Fibroblast of gingiva (primary cell): ENCODE results near the gene DROSHA.
"Not testable (repeated sequence)": the region's sequence is repeated elsewhere in the genome, so short reads cannot be mapped to it uniquely, and the experiment has no call there.

ENCODE experiments used
- DNase-seq: peaks from one replicate; pipeline ENCODE4 v3.0.0-alpha.2; 2011; ENCODE audit warnings: low read depth

DROSHA gene

GRCh38 chr5:31415960-31416359 is 115.9 kb downstream of the DROSHA start:
- no peak for DNase-seq

GRCh38 chr5:31415009-31415923 is 116.6 kb downstream of the DROSHA start:
- no peak for DNase-seq

DNA sequence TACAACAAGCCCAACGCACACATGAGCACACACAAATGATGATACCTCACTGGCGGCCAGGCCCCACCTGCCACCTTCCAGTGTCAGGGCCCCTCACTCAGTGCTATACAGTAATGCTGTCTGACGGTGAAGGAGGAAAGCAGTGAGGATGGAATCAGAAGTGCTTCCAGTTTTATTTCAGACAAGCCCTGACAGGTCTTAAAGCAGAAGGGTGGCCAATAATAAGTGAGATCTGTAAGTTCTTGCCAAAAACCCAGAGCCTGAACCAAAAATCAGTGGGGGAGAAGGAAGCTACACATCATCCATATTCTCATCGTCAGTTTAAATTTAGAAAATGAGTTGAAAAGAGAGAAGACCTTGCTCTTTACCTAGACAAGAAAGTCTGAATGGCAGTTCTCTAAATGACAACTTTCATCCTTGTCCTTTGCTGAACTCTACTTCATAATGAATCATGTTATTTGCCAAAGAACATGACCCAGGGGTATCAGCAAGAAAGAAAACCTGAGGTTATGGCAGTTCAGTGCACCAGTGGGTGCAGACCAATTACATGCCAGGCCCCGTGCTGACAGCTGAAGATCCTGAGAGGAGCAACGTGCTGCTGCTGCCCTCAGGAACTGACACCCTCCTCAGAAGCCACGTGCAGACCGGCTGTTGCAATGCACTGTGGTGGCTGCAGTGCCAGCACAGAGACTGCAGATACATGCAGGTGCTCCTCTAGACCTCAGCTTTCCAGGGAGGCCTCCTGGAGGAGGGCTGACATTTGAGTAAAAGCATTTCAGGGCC is 118.7 kb downstream of the DROSHA start:
- no peak for DNase-seq

DNA sequence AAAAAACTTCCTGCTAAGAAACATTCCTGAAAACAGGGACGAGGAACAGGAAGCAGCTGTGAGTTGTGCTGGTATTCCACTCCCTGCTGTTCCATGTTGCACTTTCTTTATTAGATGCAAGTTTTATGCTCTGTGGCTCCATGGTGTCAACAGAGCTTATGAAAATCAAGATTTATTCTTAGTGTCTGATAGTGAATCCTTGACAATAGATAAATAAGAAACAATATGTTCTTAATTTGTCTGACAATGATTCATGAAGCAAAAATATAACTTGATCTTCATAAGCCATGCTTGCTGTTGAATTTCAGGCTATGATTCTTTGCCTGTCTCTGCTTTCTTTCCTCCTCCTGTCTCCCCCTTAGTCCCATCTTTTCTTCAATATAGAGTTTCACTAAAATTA is 119.6 kb downstream of the DROSHA start:
- DNase-seq: peak; percentile 32

- no peak for DNase-seq
These were observed 121.8 kb downstream of the DROSHA start for GRCh38 chr5:31410089-31410488.

DNA sequence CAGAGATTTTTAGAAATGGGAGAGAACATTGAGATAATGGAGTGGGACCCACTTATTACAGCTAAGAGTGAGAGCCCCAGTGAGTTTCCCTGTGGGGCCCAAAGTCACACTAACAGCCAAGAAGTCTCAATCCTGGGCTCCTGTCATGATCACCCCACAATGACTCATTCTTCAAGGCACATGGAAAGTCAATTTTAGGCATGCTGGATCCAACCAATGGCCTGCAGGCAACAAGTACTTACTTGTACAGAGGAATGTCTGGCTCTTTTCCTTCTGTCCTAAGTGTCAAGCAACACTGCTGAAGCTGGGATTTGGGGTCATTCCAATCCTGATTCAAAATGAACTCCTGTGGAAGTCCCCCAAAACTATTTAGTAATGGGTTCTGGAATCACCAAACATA is 123.1 kb downstream of the DROSHA start:
- peak; percentile 43 for DNase-seq

- DNase-seq: peak; percentile 21
These were observed 123.8 kb downstream of the DROSHA start for GRCh38 chr5:31407921-31408693.

GRCh38 chr5:31404325-31404724 is 127.6 kb downstream of the DROSHA start:
- no peak for DNase-seq

- DNase-seq: no peak
These were observed 130.2 kb downstream of the DROSHA start for GRCh38 chr5:31401691-31402090.

GRCh38 chr5:31397926-31398557 is 133.9 kb downstream of the DROSHA start:
- DNase-seq: no peak

DNA sequence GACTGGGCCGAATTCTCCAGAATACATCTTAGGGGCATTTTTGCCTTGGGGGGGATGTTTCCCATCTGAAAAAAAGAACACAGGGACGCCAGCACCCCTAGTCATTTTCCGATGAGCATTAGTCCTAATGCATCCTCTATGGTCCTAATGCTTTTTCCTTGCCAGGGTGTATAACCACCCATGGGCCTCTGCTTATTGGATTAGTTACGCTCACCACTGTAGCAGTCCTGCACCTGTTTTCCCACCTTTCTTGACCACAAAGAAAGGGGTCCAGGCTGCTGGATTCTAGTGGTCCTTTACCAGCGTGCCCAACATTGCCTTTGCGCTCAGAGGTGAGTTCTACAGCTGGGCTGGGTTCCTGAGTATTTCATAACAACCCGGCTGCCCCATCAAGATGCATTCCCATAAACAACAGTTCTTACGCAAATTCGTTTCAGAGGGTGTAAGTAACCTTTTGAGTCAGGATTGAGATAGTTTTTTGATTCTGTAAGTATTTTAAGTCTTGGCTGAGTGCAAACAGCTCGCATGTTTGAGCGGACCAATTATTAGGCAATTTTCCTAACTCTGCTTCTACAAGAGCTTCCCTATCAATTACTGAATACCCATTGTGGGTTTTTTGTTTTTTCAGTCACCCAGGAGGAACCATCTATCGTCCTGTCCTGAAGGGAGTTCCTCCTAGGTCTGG is 135.1 kb downstream of the DROSHA start:
- DNase-seq: peak; percentile 4

DNA sequence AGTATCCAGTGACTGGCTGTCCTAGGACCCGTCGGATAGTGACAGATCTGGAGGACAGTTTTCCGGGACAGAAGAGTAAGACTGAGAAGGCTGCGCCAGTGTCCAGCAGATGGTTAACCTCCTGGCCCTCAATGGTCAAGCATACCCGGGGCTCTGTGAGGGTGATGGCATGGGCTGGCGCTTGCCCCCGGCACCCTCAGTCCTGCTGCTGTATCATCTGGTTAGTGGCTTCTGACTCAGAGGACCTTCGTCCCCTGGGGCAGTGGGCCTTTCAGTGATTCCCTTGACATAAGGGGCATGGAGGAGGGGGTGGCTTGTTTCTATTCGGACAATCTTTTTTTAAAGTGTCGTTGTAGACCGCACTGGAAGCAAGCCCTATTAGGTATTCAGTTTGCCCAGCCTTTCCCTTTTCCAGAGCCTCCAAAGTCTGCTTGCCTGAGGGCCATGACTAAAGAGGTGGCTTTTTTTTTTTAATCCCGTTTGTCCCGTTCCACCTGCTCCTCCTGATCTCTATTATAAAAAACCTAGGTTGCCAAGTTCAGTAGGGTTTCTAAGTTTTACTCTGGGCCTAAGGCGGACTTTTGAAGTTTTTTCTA is 136.3 kb downstream of the DROSHA start:
- DNase-seq: not testable (repeated sequence)

GRCh38 chr5:31393126-31393525 is 138.8 kb downstream of the DROSHA start:
- DNase-seq: no peak

DNA sequence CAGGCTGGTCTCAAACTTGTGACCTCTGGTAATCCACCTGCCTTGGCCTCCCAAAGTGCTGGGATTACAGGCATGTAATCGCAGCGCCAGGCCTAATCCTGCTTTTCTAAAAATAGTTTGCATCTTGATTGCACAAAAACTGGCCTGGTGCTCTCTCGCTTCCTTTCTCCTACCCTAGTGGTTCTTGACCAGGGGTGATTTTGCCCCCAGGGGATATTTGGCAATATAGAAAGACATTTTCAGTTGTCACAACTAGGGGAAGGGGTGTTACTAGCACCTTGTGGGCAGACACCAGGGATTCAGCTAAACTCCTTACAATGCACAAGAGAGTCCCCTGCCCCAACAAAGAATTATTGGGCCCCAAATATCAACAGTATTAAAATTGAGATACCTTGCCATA is 139.8 kb downstream of the DROSHA start:
- DNase-seq: no peak

DNA sequence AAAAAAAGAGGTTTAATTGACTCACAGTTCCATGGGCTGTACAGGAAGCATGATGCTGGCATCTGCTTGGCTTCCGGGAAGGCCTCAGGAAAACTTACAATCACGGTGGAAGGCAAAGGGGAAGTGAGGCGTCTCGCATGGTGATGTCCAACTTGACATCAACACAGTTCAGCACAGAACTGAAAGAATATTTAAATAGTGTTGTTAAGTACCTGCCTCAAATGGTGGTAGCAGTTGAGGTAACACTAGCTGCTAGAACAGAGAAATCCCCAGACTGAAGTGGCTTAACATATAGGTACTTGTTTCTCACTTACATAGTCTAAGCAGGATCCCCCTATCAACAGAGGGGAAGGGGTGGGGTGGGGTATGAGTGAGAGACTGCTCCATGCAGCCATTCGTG is 141.6 kb downstream of the DROSHA start:
- no peak for DNase-seq

DNA sequence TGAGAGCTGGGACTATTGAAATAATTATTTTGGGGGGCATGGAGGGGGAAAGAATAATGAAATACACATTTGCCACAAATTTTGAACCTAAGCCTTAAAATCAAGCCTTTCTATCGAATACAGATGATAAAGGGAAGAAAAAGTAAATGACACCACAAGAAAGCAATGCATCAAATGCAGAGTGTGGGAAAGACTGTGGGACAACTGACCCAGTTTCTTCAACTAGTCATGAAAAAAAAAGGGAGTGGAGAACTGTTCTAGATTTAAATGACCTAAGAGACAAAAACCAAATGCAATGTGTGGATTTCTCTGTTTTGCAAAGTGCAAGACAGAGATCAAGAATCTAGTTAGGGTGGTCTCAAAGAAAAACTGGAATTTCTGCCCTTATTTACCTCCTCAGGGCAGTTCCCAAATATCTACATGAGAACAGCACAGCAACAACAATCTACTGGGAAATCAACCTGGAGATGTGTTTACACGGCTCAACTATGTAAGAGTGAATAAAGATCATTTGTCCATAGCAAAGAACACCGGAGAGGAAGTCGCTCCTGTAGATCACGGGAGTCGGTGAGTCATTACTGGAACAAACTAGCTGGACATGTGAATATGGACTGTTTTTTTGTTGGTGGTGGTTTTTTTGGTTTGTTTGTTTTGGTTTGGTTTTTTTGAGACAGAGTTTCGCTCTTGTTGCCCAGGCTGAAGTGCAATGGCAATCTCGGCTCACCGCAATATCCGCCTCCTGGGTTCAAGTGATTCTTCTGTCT is 145.9 kb downstream of the DROSHA start:
- DNase-seq: no peak

DNA sequence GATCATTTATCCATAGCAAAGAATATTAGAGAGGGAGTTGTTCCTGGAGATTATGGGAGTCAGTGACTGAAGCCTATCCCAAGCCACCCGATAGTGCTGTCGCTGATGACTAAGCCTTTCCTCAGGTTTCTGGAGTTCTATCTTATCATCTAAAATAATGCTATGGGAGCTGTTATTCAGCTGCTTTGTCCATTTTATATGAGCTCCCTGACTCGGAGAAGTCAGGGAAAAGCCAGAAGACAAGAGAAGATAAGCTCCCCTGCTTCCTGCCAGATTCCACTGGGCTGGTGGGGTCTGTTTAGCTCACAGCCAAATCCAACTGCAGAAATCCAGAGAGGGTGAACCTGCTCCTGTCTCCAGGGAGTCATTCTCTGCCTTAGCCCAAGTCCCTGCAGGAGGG is 148.2 kb downstream of the DROSHA start:
- DNase-seq: no peak

GRCh38 chr5:31382051-31382878 is 149.6 kb downstream of the DROSHA start:
- no peak for DNase-seq

GRCh38 chr5:31381299-31381698 is 150.6 kb downstream of the DROSHA start:
- no peak for DNase-seq
